ENCODE data around the gene PTPRD. TPM values are rescaled to one million over a fixed set of nuclear protein-coding genes. Genes with fewer than 3 reads are reported as not detected.

Gene PTPRD
- total RNA-seq, 1 donor from 2014 or later: 15.6 TPM

- no peak for DNase-seq
- Histone ChIP-seq H3K4me1 (no peaks in the 10 kb centered on the region), H3K4me3 (no peak overlapping the region), H3K9me3 (replicated peaks) (no peaks in the 10 kb centered on the region), H3K36me3 (no peaks in the 10 kb centered on the region), H3K27ac (replicated peaks) (no peak overlapping the region), H3K27me3 (ENCODE audit: low read depth) (no peaks in the 10 kb centered on the region)
- intact Hi-C loops (cut with micrococcal nuclease): no loop called here
- TF ChIP-seq, protein P1, sequence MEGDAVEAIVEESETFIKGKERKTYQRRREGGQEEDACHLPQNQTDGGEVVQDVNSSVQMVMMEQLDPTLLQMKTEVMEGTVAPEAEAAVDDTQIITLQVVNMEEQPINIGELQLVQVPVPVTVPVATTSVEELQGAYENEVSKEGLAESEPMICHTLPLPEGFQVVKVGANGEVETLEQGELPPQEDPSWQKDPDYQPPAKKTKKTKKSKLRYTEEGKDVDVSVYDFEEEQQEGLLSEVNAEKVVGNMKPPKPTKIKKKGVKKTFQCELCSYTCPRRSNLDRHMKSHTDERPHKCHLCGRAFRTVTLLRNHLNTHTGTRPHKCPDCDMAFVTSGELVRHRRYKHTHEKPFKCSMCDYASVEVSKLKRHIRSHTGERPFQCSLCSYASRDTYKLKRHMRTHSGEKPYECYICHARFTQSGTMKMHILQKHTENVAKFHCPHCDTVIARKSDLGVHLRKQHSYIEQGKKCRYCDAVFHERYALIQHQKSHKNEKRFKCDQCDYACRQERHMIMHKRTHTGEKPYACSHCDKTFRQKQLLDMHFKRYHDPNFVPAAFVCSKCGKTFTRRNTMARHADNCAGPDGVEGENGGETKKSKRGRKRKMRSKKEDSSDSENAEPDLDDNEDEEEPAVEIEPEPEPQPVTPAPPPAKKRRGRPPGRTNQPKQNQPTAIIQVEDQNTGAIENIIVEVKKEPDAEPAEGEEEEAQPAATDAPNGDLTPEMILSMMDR (IDR thresholded peaks at IDR 0.05; ENCODE audit: borderline replicate concordance): no peak
Observed at GRCh38 chr9:8821910-8822666, 1790.7 kb downstream of the PTPRD start.

- DNase-seq: no peak
- Histone ChIP-seq H3K36me3 (no peaks in the 10 kb centered on the region), H3K27ac (replicated peaks) (no peak overlapping the region), H3K4me3 (no peak overlapping the region), H3K9me3 (replicated peaks) (no peaks in the 10 kb centered on the region), H3K27me3 (ENCODE audit: low read depth) (no peaks in the 10 kb centered on the region), H3K4me1 (no peaks in the 10 kb centered on the region)
- TF ChIP-seq, protein P1 (IDR thresholded peaks at IDR 0.05; ENCODE audit: borderline replicate concordance): no peak
- intact Hi-C loops (cut with micrococcal nuclease): loop anchor here (10.0 kb wide), 1 partner anchor 863 kb away; no protein-coding TSS in a partner anchor
Observed at GRCh38 chr9:8817335-8817734, 1795.5 kb downstream of the PTPRD start.

GRCh38 chr9:8816361-8816760, 1796.4 kb downstream of the PTPRD start:
- no peaks in the 10 kb centered on the region for H3K9me3 ChIP-seq (replicated peaks)
- no peak for DNase-seq
- no peak overlapping the region for H3K4me3 ChIP-seq
- no peaks in the 10 kb centered on the region for H3K27me3 ChIP-seq (ENCODE audit: low read depth)
- TF ChIP-seq, protein P1 (IDR thresholded peaks at IDR 0.05; ENCODE audit: borderline replicate concordance): no peak
- intact Hi-C loops (cut with micrococcal nuclease): loop anchor here (10.0 kb wide), 1 partner anchor 862 kb away; no protein-coding TSS in a partner anchor
- H3K27ac ChIP-seq (replicated peaks): no peak overlapping the region
- H3K4me1 ChIP-seq: no peaks in the 10 kb centered on the region
- H3K36me3 ChIP-seq: no peaks in the 10 kb centered on the region

- DNase-seq: no peak
- Histone ChIP-seq H3K9me3 (replicated peaks) (no peaks in the 10 kb centered on the region), H3K4me3 (no peak overlapping the region), H3K27ac (replicated peaks) (no peak overlapping the region), H3K36me3 (no peaks in the 10 kb centered on the region), H3K4me1 (no peaks in the 10 kb centered on the region), H3K27me3 (ENCODE audit: low read depth) (no peaks in the 10 kb centered on the region)
- TF ChIP-seq, protein P1 (IDR thresholded peaks at IDR 0.05; ENCODE audit: borderline replicate concordance): no peak
- intact Hi-C loops (cut with micrococcal nuclease): loop anchor here (10.0 kb wide), 1 partner anchor 861 kb away; no protein-coding TSS in a partner anchor
Observed at GRCh38 chr9:8815931-8816330, 1796.9 kb downstream of the PTPRD start.

GRCh38 chr9:8815219-8815618, 1797.6 kb downstream of the PTPRD start:
- Histone ChIP-seq H3K4me1 (no peaks in the 10 kb centered on the region), H3K27ac (replicated peaks) (no peak overlapping the region)
- intact Hi-C loops (cut with micrococcal nuclease): loop anchor here (10.0 kb wide), 1 partner anchor 860 kb away; no protein-coding TSS in a partner anchor

More at GRCh38 chr9:8815219-8815618, 1797.6 kb downstream of the PTPRD start:
- Histone ChIP-seq H3K27me3 (ENCODE audit: low read depth) (no peaks in the 10 kb centered on the region), H3K9me3 (replicated peaks) (no peaks in the 10 kb centered on the region), H3K36me3 (no peaks in the 10 kb centered on the region), H3K4me3 (no peak overlapping the region)
- TF ChIP-seq, protein P1 (IDR thresholded peaks at IDR 0.05; ENCODE audit: borderline replicate concordance): no peak
- DNase-seq: no peak
